GM21526 (cell line): ENCODE measurements around the gene TRIM71.

Experiments used
- ATAC-seq: cut with Tn5 transposase; IDR thresholded peaks from one replicate; pipeline ENCODE4 v1.9.1; 2021; ENCODE audit warnings: moderate library complexity; ENCODE audit not compliant: unreplicated experiment, low FRiP score

TRIM71 gene

DNA sequence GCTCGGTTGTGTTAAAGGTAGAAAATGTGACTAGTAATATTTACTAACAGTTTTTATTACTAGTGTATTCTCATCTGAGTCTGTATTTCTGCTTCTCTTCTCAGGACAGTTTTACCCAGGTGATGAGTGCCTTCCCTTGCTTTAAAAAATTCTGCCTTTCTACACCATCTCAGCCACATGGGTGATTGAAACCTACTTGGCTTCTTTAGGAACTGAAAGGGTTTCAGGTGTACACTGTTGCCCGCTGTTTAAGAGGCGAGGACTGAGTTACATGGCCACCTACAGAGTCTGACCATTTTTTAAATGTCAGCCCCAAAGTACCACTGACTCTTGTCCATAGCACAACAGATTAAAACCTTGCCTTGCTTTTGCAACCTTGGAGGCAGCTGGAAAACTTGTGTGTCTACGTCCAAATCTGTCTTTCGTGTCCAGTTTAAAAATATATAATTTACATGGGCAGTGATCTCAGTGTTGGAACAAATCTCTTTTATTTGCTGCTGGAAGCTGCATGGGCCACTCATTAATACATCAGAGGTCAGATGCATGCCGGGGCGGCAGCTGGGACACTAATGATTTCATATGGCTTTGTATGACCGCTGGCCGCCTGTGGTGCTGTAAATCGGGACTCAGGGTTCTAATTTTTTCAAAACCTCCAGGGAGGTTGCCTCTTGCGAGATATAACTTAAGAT is 44.6 kb downstream of the TRIM71 start:
- no peak for ATAC-seq

DNA sequence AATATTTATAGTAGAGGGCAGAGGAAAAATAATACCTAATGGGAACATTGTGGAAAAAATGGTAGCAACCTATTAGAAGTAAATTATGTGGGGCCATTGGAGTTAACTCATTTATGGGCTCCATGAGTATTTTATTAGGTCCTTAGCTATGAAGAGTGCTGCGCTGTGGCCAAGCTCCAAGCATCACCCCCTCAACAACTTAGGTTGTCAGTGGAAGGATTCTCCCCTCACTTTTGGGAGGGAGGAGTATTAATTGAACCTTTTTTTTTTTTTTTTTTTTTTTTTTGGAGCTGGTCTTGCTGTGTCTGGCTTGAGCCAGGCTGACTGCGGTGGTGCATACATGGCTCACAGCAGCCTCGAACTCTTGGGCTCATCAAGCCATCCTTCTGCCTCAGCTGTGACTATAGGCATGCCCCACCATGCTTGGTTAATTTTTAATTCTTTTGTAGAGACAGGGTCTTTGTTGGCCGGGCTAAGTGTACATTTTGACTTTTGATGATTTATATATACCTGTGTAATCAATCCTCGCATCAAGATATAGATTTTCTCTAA is 45.2 kb downstream of the TRIM71 start:
- ATAC-seq: no peak

GRCh38 chr3:32865383-32865782 is 47.6 kb downstream of the TRIM71 start:
- no peak for ATAC-seq

DNA sequence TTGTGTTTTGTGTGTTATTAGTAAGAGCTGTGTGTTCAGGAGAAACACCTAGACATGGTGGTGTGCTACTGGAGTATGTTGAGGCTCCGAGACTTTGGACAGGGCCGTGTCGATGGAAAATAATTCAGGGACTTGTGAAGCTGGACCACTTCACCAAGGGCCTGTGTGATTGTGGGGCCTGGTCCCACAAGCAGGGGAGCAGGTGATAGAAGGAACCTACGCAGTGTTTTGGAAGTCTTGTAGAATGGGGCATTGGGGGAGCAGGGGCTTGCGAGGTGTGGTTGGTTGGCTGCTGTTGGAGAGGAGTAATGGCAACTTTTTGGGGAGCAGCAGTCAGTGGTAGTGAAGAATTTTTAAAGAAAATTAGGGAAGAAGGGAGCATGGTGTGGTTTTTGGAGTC is 48.7 kb downstream of the TRIM71 start:
- no peak for ATAC-seq

GRCh38 chr3:32867954-32868353 is 50.2 kb downstream of the TRIM71 start:
- no peak for ATAC-seq

GRCh38 chr3:32868719-32869512 is 51.1 kb downstream of the TRIM71 start:
- ATAC-seq: no peak

- no peak for ATAC-seq
Measured at GRCh38 chr3:32869513-32870047, 51.8 kb downstream of the TRIM71 start.

GRCh38 chr3:32870373-32871095 is 52.7 kb downstream of the TRIM71 start:
- ATAC-seq: no peak

DNA sequence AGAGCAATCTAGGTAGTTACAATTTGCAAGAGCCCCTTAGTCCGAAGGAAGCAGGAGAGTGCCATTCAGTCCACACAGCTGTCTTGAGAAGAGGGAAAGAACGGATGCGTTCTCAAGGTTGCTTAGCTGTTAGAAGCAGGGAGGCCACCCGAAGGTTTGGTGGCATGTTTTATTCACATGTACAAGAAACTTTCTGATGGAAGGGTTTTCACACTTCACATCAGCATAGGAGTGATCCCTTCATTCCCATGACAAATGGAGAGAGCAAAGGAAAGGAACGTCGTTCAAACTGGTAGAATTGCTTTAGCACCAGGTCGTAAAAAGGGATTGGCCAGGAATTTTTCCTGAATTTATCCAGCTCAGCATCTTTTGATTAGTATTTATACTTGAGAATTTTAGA is 53.5 kb downstream of the TRIM71 start:
- no peak for ATAC-seq

GRCh38 chr3:32872487-32873382 is 54.9 kb downstream of the TRIM71 start:
- no peak for ATAC-seq

DNA sequence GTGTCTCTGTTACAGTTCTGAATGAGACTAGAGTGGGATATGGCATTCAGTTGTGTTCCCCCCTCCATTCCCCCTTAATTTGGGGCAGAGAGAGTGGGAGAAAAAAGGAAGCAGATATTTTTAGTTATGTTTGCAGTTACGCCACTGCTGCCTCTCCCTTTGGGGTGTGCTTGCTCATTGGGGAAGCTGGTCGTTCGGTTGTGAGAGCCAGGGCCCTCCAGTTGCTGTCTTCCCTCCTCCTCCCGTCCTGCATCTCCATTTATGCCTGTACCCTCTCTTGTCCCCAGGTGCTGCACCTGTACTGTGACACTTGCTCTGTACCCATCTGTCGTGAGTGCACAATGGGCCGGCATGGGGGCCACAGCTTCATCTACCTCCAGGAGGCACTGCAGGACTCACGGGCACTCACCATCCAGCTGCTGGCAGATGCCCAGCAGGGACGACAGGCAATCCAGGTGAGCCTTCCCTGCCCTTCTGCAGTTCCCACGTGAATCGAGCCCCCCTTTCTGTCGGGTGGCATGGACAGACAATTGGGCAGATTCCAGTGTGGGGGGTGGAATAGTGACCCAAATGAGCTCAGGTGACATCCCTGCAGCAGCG is 55.8 kb downstream of the TRIM71 start:
- no peak for ATAC-seq

DNA sequence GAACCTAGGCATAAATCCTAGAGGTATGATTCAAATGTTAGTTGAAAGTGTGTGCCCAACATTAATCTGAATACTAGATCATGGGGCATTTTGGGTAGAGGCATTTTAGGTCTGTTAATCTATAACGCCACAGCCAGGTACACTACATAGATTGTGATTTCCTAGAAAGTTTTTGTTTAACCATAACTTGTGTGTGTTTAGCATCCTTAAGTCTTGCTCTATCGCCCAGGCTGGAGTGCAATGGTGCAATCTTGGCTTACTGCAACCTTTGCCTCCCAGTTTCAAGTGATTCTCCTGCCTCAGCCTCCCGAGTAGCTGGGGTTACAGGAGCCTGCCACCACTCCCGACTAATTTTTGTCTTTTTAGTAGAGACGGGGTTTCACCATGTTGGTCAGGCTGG is 59.1 kb downstream of the TRIM71 start:
- no peak for ATAC-seq

GRCh38 chr3:32877598-32877997 is 59.8 kb downstream of the TRIM71 start:
- no peak for ATAC-seq

- ATAC-seq: no peak
Measured at GRCh38 chr3:32880225-32880624, 62.4 kb downstream of the TRIM71 start.

GRCh38 chr3:32881624-32882023 is 63.8 kb downstream of the TRIM71 start:
- ATAC-seq: no peak

DNA sequence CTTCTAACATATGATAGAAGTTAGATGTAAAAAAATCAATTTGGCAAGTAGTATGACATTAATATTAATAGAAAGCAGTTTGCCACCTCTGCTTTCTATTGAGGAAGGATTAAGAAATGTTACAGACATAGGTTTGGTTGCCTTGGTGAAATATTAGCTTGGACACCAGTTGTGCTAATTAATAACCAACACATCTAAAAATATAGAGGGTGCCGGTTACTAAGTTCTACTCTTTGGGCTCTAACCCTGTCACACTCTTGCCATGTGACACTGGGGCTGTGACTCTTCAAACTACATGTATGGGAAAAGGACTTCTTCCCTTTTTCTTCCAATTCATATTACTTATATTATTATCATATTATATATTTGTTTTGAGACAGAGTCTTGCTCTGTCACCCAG is 64.4 kb downstream of the TRIM71 start:
- ATAC-seq: peak; percentile 16

DNA sequence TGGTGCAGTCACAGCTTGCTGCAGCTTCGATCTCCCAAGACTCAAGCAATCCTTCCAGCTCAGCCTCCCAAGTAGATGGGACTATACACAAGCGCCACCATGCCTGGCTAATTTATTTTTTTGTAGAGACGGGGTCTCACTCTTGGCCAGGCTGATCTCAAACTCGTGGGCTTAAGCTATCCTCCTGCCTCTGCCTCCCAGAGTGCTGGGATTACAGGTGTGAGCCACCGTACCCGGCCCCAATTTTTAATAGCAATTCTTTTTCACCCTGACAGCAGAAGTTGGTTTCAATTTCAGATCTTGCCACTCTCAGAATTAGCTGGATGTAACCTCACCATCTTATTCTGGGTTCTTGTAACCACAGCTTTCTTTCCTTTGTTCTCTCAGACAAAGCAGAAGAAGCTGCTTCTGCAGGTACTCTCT is 64.8 kb downstream of the TRIM71 start:
- peak; percentile 86 for ATAC-seq

DNA sequence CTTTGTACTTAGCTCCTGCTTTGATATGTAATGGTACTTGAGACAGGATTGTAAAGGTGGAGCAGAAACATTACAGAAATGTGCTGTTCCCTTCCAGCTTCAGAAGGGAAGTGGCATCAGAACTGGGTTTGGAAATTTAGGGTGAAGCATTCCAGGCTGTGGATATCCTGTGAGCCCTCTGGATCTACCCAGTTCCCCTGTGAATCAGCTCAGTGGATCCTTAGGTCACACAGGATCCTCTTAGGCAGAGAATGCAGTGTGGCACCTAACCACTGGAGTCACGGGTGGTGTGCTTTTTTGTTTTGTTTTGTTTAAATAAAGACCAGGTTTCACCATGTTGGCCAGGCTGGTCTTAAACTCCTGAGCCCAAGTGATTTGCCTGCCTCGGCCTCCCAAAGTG is 66.0 kb downstream of the TRIM71 start:
- ATAC-seq: no peak

GRCh38 chr3:32884591-32884990 is 66.8 kb downstream of the TRIM71 start:
- no peak for ATAC-seq
